HEK293T (cell line): ENCODE data around the gene FAM81A.

ENCODE experiments used
- BHLHE40 ChIP-seq: fragments of 450-650 bp; IDR thresholded peaks from 2 replicates; pipeline ENCODE4 v1.6.1; 2016; ENCODE audit warnings: mild to moderate bottlenecking, moderate library complexity, borderline replicate concordance
- CTBP1 ChIP-seq: fragments of 450-650 bp; IDR thresholded peaks from 2 replicates; pipeline ENCODE4 v1.6.1; 2016; ENCODE audit warnings: borderline replicate concordance
- FOXA1 ChIP-seq: fragments of 450-650 bp; IDR thresholded peaks from 2 replicates; pipeline ENCODE4 v1.6.1; 2016; ENCODE audit warnings: mild to moderate bottlenecking
- FOXK2 ChIP-seq: fragments of 450-650 bp; IDR thresholded peaks from 2 replicates; pipeline ENCODE4 v1.6.1; 2016; ENCODE audit warnings: mild to moderate bottlenecking
- FOXM1 ChIP-seq: fragments of 450-650 bp; IDR thresholded peaks from 2 replicates; pipeline ENCODE4 v1.6.1; 2017; ENCODE audit warnings: mild to moderate bottlenecking, borderline replicate concordance
- HDGF ChIP-seq: fragments of 450-650 bp; IDR thresholded peaks from 2 replicates; pipeline ENCODE4 v1.6.1; 2017; ENCODE audit warnings: antibody characterized with exemption, borderline replicate concordance
- NFRKB ChIP-seq: fragments of 450-650 bp; IDR thresholded peaks from 2 replicates; pipeline ENCODE4 v1.6.1; 2016; ENCODE audit warnings: mild to moderate bottlenecking, moderate library complexity
- SP1 ChIP-seq: fragments of 450-650 bp; IDR thresholded peaks from 2 replicates; pipeline ENCODE4 v1.6.1; 2017
- SUZ12 ChIP-seq: fragments of 450-650 bp; IDR thresholded peaks from 2 replicates; pipeline ENCODE4 v1.6.1; 2016; ENCODE audit warnings: mild to moderate bottlenecking
- TARDBP ChIP-seq: fragments of 450-650 bp; IDR thresholded peaks from 2 replicates; pipeline ENCODE4 v1.6.1; 2016
- TF ChIP-seq, protein P1 (sequence below): fragments of 450-650 bp; IDR thresholded peaks from 2 replicates; pipeline ENCODE4 v1.6.1; 2016

DNA sequence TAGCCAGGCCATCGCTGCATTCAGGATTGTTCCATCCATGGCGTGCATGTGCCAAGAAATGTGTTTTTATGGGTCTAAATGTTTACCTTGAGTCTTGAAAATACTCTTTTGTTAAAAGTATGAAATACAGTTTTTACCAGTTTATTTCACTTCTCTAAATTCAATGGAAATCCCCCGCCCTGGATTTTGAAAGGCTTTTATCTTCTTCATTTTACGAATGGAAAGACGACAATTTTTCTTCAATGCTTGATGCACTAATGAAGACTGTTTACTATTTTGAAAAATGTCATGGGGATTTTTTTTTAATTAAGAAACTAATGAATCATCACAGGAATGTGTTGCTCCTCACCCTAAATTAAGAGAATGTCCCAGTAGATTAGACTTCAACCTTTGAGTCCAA is 83.5 kb downstream of the FAM81A start:
- no peak for TF ChIP-seq FOXK2
- TF ChIP-seq SP1 = no peak
- no peak for TF ChIP-seq SUZ12
- no peak for TF ChIP-seq BHLHE40
- TF ChIP-seq FOXA1 = no peak
- no peak for TF ChIP-seq TARDBP
- no peak for TF ChIP-seq HDGF
- TF ChIP-seq NFRKB = no peak
- TF ChIP-seq, protein P1, sequence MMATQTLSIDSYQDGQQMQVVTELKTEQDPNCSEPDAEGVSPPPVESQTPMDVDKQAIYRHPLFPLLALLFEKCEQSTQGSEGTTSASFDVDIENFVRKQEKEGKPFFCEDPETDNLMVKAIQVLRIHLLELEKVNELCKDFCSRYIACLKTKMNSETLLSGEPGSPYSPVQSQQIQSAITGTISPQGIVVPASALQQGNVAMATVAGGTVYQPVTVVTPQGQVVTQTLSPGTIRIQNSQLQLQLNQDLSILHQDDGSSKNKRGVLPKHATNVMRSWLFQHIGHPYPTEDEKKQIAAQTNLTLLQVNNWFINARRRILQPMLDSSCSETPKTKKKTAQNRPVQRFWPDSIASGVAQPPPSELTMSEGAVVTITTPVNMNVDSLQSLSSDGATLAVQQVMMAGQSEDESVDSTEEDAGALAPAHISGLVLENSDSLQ = no peak
- no peak for TF ChIP-seq CTBP1
- TF ChIP-seq FOXM1 = no peak
